Stimulated activated memory B cell treated with anti-CD40 and anti-IgM and Interleukin-4, amounts not matched to agents 10 μg/mL and 1 μg/mL and 100 μg/mL, for 72 hours (primary cell): ENCODE measurements around the gene FTCD.

Experiments used
- ATAC-seq: fragments of 150-1000 bp; cut with Tn5 transposase; 2 replicates; pipeline ENCODE4 v1.10.0; 2021
- H3K27ac Mint-ChIP-seq: one replicate; pipeline ENCODE4 v1.8.0; 2022; ENCODE audit warnings: mild to moderate bottlenecking, mixed read lengths
- H3K27me3 Mint-ChIP-seq: one replicate; pipeline ENCODE4 v1.8.0; 2022; ENCODE audit warnings: mixed read lengths
- H3K36me3 Mint-ChIP-seq: one replicate; pipeline ENCODE4 v1.8.0; 2022; ENCODE audit warnings: mixed read lengths
- H3K4me1 Mint-ChIP-seq: one replicate; pipeline ENCODE4 v1.8.0; 2022; ENCODE audit warnings: mixed read lengths
- H3K4me3 Mint-ChIP-seq: one replicate; pipeline ENCODE4 v1.8.0; 2022; ENCODE audit warnings: mild to moderate bottlenecking, moderate library complexity, mixed read lengths
- H3K9me3 Mint-ChIP-seq: one replicate; pipeline ENCODE4 v1.8.0; 2022; ENCODE audit warnings: mixed read lengths

The FTCD gene

GRCh38 chr21:46095814-46096595, 59.4 kb downstream of the FTCD start:
- Mint-ChIP-seq H3K27ac (no peak overlapping the region), H3K4me3 (no peak overlapping the region), H3K4me1 (no peaks in the 10 kb centered on the region), H3K36me3 (no peaks in the 10 kb centered on the region), H3K27me3 (peaks cover 42% of the 10 kb centered on the region), H3K9me3 (peaks cover 4% of the 10 kb centered on the region)
- ATAC-seq, result no peak

GRCh38 chr21:46095083-46095719, 60.2 kb downstream of the FTCD start:
- Mint-ChIP-seq H3K4me1 (no peaks in the 10 kb centered on the region), H3K9me3 (peaks cover 11% of the 10 kb centered on the region), H3K27me3 (peaks cover 34% of the 10 kb centered on the region), H3K4me3 (no peak overlapping the region), H3K36me3 (no peaks in the 10 kb centered on the region), H3K27ac (no peak overlapping the region)
- ATAC-seq, result no peak

- Mint-ChIP-seq H3K9me3 (peaks cover 11% of the 10 kb centered on the region), H3K4me3 (no peak overlapping the region), H3K27me3 (peaks cover 28% of the 10 kb centered on the region), H3K36me3 (no peaks in the 10 kb centered on the region), H3K4me1 (no peaks in the 10 kb centered on the region), H3K27ac (no peak overlapping the region)
- no peak for ATAC-seq
Measured at GRCh38 chr21:46094401-46095082, 60.8 kb downstream of the FTCD start.

GRCh38 chr21:46093668-46094400, 61.5 kb downstream of the FTCD start:
- no peak for ATAC-seq
- Mint-ChIP-seq H3K27ac (no peak overlapping the region), H3K9me3 (peaks cover 11% of the 10 kb centered on the region), H3K4me3 (no peak overlapping the region), H3K36me3 (no peaks in the 10 kb centered on the region), H3K4me1 (no peaks in the 10 kb centered on the region), H3K27me3 (peaks cover 21% of the 10 kb centered on the region)

GRCh38 chr21:46092811-46093667, 62.3 kb downstream of the FTCD start:
- Mint-ChIP-seq H3K27me3 (peaks cover 19% of the 10 kb centered on the region), H3K36me3 (no peaks in the 10 kb centered on the region), H3K27ac (no peak overlapping the region), H3K4me3 (no peak overlapping the region), H3K9me3 (peaks cover 18% of the 10 kb centered on the region), H3K4me1 (no peaks in the 10 kb centered on the region)
- no peak for ATAC-seq

- Mint-ChIP-seq H3K27ac (no peak overlapping the region), H3K36me3 (no peaks in the 10 kb centered on the region), H3K4me1 (no peaks in the 10 kb centered on the region), H3K27me3 (peaks cover 17% of the 10 kb centered on the region), H3K4me3 (no peak overlapping the region), H3K9me3 (peaks cover 22% of the 10 kb centered on the region)
- ATAC-seq, result no peak
Measured at GRCh38 chr21:46092026-46092764, 63.2 kb downstream of the FTCD start.

GRCh38 chr21:46091631-46092025, 63.8 kb downstream of the FTCD start:
- no peaks in the 10 kb centered on the region for H3K4me1 Mint-ChIP-seq
- H3K27ac Mint-ChIP-seq, result no peak overlapping the region
- peaks cover 11% of the 10 kb centered on the region for H3K27me3 Mint-ChIP-seq

GRCh38 chr21:46091118-46091517, 64.3 kb downstream of the FTCD start:
- Mint-ChIP-seq H3K4me1 (no peaks in the 10 kb centered on the region), H3K4me3 (no peak overlapping the region), H3K36me3 (no peaks in the 10 kb centered on the region), H3K27ac (no peak overlapping the region), H3K9me3 (peaks cover 28% of the 10 kb centered on the region), H3K27me3 (peaks cover 6% of the 10 kb centered on the region)
- ATAC-seq, result no peak

More at GRCh38 chr21:46091631-46092025, 63.8 kb downstream of the FTCD start:
- H3K36me3 Mint-ChIP-seq, result no peaks in the 10 kb centered on the region
- ATAC-seq, result no peak
- H3K9me3 Mint-ChIP-seq, result peaks cover 27% of the 10 kb centered on the region
- H3K4me3 Mint-ChIP-seq, result no peak overlapping the region

GRCh38 chr21:46089285-46089684, 66.1 kb downstream of the FTCD start:
- Mint-ChIP-seq H3K36me3 (no peaks in the 10 kb centered on the region), H3K9me3 (peaks cover 28% of the 10 kb centered on the region), H3K4me3 (no peak overlapping the region), H3K27ac (no peak overlapping the region), H3K27me3 (no peaks in the 10 kb centered on the region), H3K4me1 (no peaks in the 10 kb centered on the region)
- ATAC-seq, result no peak

- Mint-ChIP-seq H3K4me1 (no peaks in the 10 kb centered on the region), H3K9me3 (peaks cover 28% of the 10 kb centered on the region), H3K27ac (no peak overlapping the region), H3K4me3 (no peak overlapping the region), H3K36me3 (no peaks in the 10 kb centered on the region), H3K27me3 (no peaks in the 10 kb centered on the region)
- no peak for ATAC-seq
Measured at GRCh38 chr21:46088189-46088588, 67.2 kb downstream of the FTCD start.

- Mint-ChIP-seq H3K27me3 (peaks cover 4% of the 10 kb centered on the region), H3K4me3 (no peak overlapping the region), H3K9me3 (peaks cover 28% of the 10 kb centered on the region), H3K27ac (no peak overlapping the region), H3K36me3 (no peaks in the 10 kb centered on the region), H3K4me1 (no peaks in the 10 kb centered on the region)
- no peak for ATAC-seq
Measured at GRCh38 chr21:46087641-46088040, 67.7 kb downstream of the FTCD start.
